Smooth muscle cell (in vitro differentiated cells): ENCODE data around the gene ETV7. TPM values are rescaled to one million over a fixed set of nuclear protein-coding genes. Genes with fewer than 3 reads are reported as not detected.

ENCODE experiments used
- DNase-seq: peaks from one replicate; lab custom pipeline; 2025; ENCODE audit not compliant: unreplicated experiment; lab: John Stamatoyannopoulos, UW
- H2AFZ ChIP-seq: fragments of 200-600 bp; sonication (generic); 2 replicates; pipeline ENCODE4 v1.6.0; 2016; ENCODE audit warnings: antibody characterized with exemption, low read depth, mild to moderate bottlenecking
- H3F3A ChIP-seq: fragments of 200-600 bp; sonication (generic); 2 replicates; pipeline ENCODE4 v1.6.0; 2017; ENCODE audit warnings: antibody characterized with exemption, low read depth
- H3K27ac ChIP-seq: fragments of 200-600 bp; sonication (generic); 2 replicates; pipeline ENCODE4 v1.5.1; 2016; ENCODE audit warnings: low read depth, mild to moderate bottlenecking
- H3K27me3 ChIP-seq: fragments of 200-600 bp; sonication (generic); 2 replicates; pipeline ENCODE4 v1.6.1; 2016; ENCODE audit warnings: low read depth, mild to moderate bottlenecking
- H3K36me3 ChIP-seq: fragments of 200-600 bp; sonication (generic); 2 replicates; pipeline ENCODE4 v1.5.1; 2016; ENCODE audit warnings: low read depth
- H3K4me1 ChIP-seq: fragments of 200-600 bp; sonication (generic); 2 replicates; pipeline ENCODE4 v1.5.1; 2016; ENCODE audit warnings: low read depth
- H3K4me2 ChIP-seq: fragments of 200-600 bp; sonication (generic); 2 replicates; pipeline ENCODE4 v1.6.0; 2016; ENCODE audit warnings: mild to moderate bottlenecking
- H3K4me3 ChIP-seq: fragments of 200-600 bp; sonication (generic); 2 replicates; pipeline ENCODE4 v1.5.1; 2016; ENCODE audit warnings: mild to moderate bottlenecking
- H3K79me2 ChIP-seq: fragments of 200-600 bp; sonication (generic); 2 replicates; pipeline ENCODE4 v1.6.0; 2016; ENCODE audit warnings: low read depth, mild to moderate bottlenecking
- H3K9ac ChIP-seq: fragments of 200-600 bp; sonication (generic); 2 replicates; pipeline ENCODE4 v1.6.0; 2016; ENCODE audit warnings: low read depth
- H3K9me3 ChIP-seq: fragments of 200-600 bp; sonication (generic); replicated peaks from 2 replicates; pipeline ENCODE4 v1.5.1; 2016; ENCODE audit warnings: low read depth
- H4K20me1 ChIP-seq: fragments of 200-600 bp; sonication (generic); 2 replicates; pipeline ENCODE4 v1.6.0; 2016; ENCODE audit warnings: low read depth
- whole genome bisulfite sequencing: methylation state at CpG from one replicate; pipeline ENCODE4 v1.1.7; 2016; ENCODE audit warnings: low lambda C conversion rate; 5-methylcytosine and 5-hydroxymethylcytosine counted together
- polyA plus RNA-seq: library from polyadenylated mRNA; unstranded; fragments of >200 nt; fragmentation: Nextera tagmentation; extraction: Ambion mirVana; gene quantifications from 2 replicates; pipeline ENCODE4 v1.2.1, GENCODE V29; 2016
- total RNA-seq: library from RNA; depleted of rRNA; stranded (reverse); fragments of >200 nt; gene quantifications from 2 replicates; pipeline ENCODE4 v1.2.3, GENCODE V29; 2014
- TF ChIP-seq, protein P1 (sequence below): fragments of 200-600 bp; sonication (generic); IDR thresholded peaks from 2 replicates; pipeline ENCODE4 v1.5.1; 2017; ENCODE audit warnings: borderline replicate concordance, mild to moderate bottlenecking, antibody characterized with exemption; ENCODE audit not compliant: insufficient read depth, poor library complexity, severe bottlenecking

ETV7 gene
- total and polyA plus RNA-seq, 2 experiments from 2014 or later, result 0.83 TPM; not detected in 1

DNA sequence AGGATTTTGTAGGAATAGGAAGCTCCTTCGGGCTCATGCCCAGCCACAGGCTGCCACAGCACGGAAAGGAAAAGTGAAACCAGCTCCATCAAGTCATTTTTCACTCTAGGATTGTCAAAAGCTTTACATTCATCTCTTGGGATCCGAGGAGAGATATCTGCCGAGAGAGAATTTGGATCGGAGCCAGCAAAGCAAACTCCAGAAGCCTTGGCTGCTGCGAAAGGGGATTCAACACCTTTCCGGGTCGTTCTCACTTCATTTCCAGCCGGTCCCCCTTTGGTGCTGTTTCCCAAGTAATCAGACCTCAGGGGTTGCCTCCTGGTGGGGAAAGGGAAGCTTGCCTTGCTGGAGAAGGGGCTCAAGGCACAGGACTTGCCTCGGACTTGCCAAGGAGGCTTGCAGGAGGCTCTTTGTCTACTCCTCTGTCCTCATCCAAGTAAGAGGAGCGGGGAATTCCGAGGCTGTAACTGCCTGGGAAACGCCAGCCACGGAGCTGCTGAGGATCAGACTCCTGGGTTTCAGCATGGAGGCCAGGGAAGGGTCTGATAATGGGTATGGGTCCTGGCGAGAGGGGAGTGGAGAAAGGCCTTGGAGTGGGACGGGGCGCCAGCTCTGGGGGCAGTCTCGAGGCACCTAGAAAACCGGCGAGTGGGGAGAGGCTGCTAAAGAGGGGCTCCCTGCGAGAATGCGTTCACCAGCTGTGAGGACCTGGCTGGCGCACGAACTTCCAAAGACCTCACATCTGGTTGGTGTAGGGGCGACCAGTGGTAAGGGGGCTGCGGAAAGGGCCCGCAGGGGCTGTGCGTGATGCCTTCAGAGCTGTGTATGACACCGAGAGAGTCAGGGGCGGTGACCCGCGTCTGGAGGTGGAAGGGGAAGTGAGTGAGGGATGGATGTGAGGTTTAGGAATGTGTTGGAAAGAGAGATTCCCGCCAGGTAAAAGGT is 702 bp downstream of the ETV7 start:
- H3K27me3 ChIP-seq, result peaks cover 63% of the 10 kb centered on the region
- H3K27ac ChIP-seq, result no peak overlapping the region
- H3K79me2 ChIP-seq, result no peaks in the 10 kb centered on the region
- H3K9me3 ChIP-seq, result no peaks in the 10 kb centered on the region
- TF ChIP-seq, protein P1, sequence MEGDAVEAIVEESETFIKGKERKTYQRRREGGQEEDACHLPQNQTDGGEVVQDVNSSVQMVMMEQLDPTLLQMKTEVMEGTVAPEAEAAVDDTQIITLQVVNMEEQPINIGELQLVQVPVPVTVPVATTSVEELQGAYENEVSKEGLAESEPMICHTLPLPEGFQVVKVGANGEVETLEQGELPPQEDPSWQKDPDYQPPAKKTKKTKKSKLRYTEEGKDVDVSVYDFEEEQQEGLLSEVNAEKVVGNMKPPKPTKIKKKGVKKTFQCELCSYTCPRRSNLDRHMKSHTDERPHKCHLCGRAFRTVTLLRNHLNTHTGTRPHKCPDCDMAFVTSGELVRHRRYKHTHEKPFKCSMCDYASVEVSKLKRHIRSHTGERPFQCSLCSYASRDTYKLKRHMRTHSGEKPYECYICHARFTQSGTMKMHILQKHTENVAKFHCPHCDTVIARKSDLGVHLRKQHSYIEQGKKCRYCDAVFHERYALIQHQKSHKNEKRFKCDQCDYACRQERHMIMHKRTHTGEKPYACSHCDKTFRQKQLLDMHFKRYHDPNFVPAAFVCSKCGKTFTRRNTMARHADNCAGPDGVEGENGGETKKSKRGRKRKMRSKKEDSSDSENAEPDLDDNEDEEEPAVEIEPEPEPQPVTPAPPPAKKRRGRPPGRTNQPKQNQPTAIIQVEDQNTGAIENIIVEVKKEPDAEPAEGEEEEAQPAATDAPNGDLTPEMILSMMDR, result no peak
- DNase-seq, result peak; percentile 9
- H4K20me1 ChIP-seq, result no peaks in the 10 kb centered on the region
- WGBS, result 13% methylated on average over 33 of the region's 33 CpGs
- no peaks in the 10 kb centered on the region for H3K4me1 ChIP-seq
- H3K4me3 ChIP-seq, result peak overlapping the region; percentile 52
- H3K36me3 ChIP-seq, result no peaks in the 10 kb centered on the region
- peak overlapping the region; percentile 39 for H3K9ac ChIP-seq
- peak overlapping the region; percentile 87 for H3K4me2 ChIP-seq
- H2AFZ ChIP-seq, result peak overlapping the region; percentile 88
- H3F3A ChIP-seq, result no peaks in the 10 kb centered on the region

DNA sequence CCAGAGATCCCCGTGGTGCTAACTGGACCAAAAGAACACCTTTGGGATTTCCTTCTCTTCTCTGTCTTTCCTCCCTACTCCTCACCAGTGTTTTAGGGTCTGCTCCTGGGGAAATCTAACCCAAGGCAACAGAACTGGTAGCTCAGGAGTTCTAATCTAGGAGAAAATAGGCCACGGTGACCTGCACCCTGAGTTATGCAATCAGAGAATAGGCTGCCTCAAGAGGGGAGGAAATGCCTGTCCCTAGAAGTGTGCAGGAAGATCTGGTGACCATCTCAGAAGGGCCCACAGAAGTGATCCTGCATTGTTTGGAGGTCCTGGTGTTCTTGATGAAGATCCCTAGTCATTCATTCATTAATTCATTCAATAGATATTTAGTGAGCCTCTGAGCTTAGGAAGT is 3.4 kb downstream of the ETV7 start:
- H3K4me2 ChIP-seq, result no peak overlapping the region

DNA sequence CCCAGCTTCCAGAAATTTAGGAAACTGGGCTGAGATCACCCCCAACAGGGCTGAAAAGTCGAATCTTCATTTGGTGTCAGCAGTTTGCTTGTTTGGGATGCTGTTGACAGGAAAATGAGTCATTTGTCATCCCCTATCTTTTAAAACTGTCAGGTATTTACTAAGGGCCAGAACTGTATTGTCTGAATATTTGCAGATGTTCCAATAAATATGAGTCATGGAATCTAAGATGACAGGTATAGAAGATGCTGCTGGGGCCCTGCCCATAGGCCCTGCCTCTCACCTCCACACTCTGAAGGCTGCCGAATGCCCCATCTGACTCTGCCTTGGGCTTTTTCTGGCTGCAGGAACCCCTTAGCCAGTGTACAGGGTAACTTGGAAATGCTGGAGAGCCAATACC is 3.9 kb downstream of the ETV7 start:
- TF ChIP-seq, protein P1, result no peak
- H3K9me3 ChIP-seq, result no peaks in the 10 kb centered on the region
- H2AFZ ChIP-seq, result no peak overlapping the region
- H3K36me3 ChIP-seq, result no peaks in the 10 kb centered on the region
- no peaks in the 10 kb centered on the region for H3K79me2 ChIP-seq
- no peak overlapping the region for H3K4me3 ChIP-seq
- H3K4me2 ChIP-seq, result no peak overlapping the region
- no peak for DNase-seq
- no peak overlapping the region for H3K9ac ChIP-seq
- H4K20me1 ChIP-seq, result no peaks in the 10 kb centered on the region
- H3K27me3 ChIP-seq, result peaks cover 44% of the 10 kb centered on the region
- no peaks in the 10 kb centered on the region for H3F3A ChIP-seq
- no peaks in the 10 kb centered on the region for H3K4me1 ChIP-seq
- no peak overlapping the region for H3K27ac ChIP-seq
- 74% methylated on average over 2 of the region's 2 CpGs for WGBS

More for the DNA sequence above, 3.4 kb downstream of the ETV7 start:
- TF ChIP-seq, protein P1, result no peak
- Histone ChIP-seq H2AFZ (no peak overlapping the region), H3K79me2 (no peaks in the 10 kb centered on the region), H3K9ac (no peak overlapping the region), H3K9me3 (no peaks in the 10 kb centered on the region), H3K36me3 (no peaks in the 10 kb centered on the region), H3K4me3 (no peak overlapping the region), H3K27ac (no peak overlapping the region), H4K20me1 (no peaks in the 10 kb centered on the region), H3K27me3 (peaks cover 49% of the 10 kb centered on the region), H3K4me1 (no peaks in the 10 kb centered on the region), H3F3A (no peaks in the 10 kb centered on the region)
- 92% methylated on average over 2 of the region's 2 CpGs for WGBS
- no peak for DNase-seq

DNA sequence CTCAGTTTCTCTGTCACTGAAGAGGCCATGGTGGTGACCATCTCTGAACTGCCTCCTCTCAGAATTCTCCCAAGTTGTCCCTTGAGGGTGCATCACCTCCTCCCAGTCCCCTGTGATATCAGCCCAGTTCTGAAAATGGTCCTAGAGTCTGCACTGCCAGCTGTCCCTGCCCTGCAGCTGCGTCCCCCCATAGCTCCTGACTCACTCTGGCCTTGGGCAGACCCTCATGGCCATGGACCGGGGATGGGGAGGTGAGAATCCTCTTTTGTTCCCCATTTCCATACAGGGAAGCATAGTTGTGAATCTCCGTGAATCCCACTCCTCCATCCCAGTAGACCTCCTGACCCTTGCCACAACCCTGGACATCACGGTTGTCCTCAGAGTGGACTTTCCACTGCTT is 4.5 kb downstream of the ETV7 start:
- Histone ChIP-seq H3K9me3 (no peaks in the 10 kb centered on the region), H3K27me3 (peaks cover 38% of the 10 kb centered on the region), H4K20me1 (no peaks in the 10 kb centered on the region), H3K9ac (no peak overlapping the region), H3K4me2 (no peak overlapping the region), H2AFZ (no peak overlapping the region), H3K27ac (no peak overlapping the region), H3F3A (no peaks in the 10 kb centered on the region), H3K4me3 (no peak overlapping the region), H3K79me2 (no peaks in the 10 kb centered on the region), H3K4me1 (no peaks in the 10 kb centered on the region), H3K36me3 (no peaks in the 10 kb centered on the region)
- TF ChIP-seq, protein P1, result no peak
- WGBS, result 63% methylated on average over 4 of the region's 4 CpGs
- DNase-seq, result no peak
